A549 (cell line): ENCODE measurements around the gene BTAF1. TPM values are rescaled to one million over a fixed set of nuclear protein-coding genes. Genes with fewer than 3 reads are reported as not detected.
A peak's percentile ranks its signal among the peaks of the same experiment; 100 is the strongest.

Source experiments
- ATAC-seq, 2 experiments: fragments of 200-7000 bp in 1 of 2; fragments of >200 bp in 1 of 2; cut with Nextera tagmentation in 1 of 2; cut with Tn5 transposase in 1 of 2; 3 replicates each; pipeline versions ENCODE4 v1.8.0 to v1.9.1; 2018 to 2020; ENCODE audit warnings: mild to moderate bottlenecking in 1 of 2, moderate library complexity in 1 of 2
- CTCF ChIA-PET: fragments of 300-600 bp; sonication (Branson Sonifier 250); formaldehyde crosslinking; extraction: SDS; loops from one replicate; lab custom pipeline; 2021; ENCODE audit warnings: antibody characterized with exemption, inconsistent platforms; lab: Yijun Ruan, JAX
- POLR2A ChIA-PET: fragments of 350-600 bp; formaldehyde crosslinking; extraction: SDS; loops from one replicate; lab custom pipeline; 2021; ENCODE audit warnings: antibody characterized with exemption, inconsistent platforms; lab: Yijun Ruan, JAX
- DNase-seq, 2 experiments: peaks; one replicate each; pipeline versions ENCODE4 v3.0.0 to v3.0.0-alpha.2; 2011 to 2016; ENCODE audit warnings: low read depth in 1 of 2, low spot score in 1 of 2
- FAIRE-seq: peaks from 2 replicates; lab custom pipeline; 2011; peaks lifted over from hg19 to GRCh38; lab: Jason Lieb, UNC
- H3K27ac ChIP-seq, 2 experiments: fragments of >200 bp; sonication (Bioruptor Twin); formaldehyde crosslinking; 3 replicates each; pipeline ENCODE4 v1.5.1; 2016 to 2017
- H3K4me1 ChIP-seq: fragments of >200 bp; sonication (Bioruptor Twin); formaldehyde crosslinking; 3 replicates; pipeline ENCODE4 v1.6.1; 2016
- H3K4me2 ChIP-seq: fragments of >200 bp; sonication (Bioruptor Twin); formaldehyde crosslinking; 3 replicates; pipeline ENCODE4 v1.6.1; 2016
- H3K4me3 ChIP-seq: fragments of >200 bp; sonication (Bioruptor Twin); formaldehyde crosslinking; 3 replicates; pipeline ENCODE4 v1.5.1; 2016
- H3K9me3 ChIP-seq: fragments of >200 bp; sonication (Bioruptor Twin); formaldehyde crosslinking; 3 replicates; pipeline ENCODE4 v1.6.1; 2016
- BHLHE40 ChIP-seq: IDR thresholded peaks from 2 replicates; pipeline ENCODE4 v1.6.1; 2012; ENCODE audit warnings: low read depth, low read length, inconsistent platforms
- CBX2 ChIP-seq: fragments of 200-600 bp; sonication (generic); IDR thresholded peaks from 2 replicates; pipeline ENCODE4 v1.6.1; 2016; ENCODE audit warnings: low read depth, mild to moderate bottlenecking, borderline replicate concordance
- CHD2 ChIP-seq: fragments of 150-350 bp; IDR thresholded peaks from 2 replicates; pipeline ENCODE4 v1.6.1; 2014; ENCODE audit warnings: low read length; ENCODE audit not compliant: partially characterized antibody
- CHD4 ChIP-seq: fragments of 200-600 bp; sonication (generic); IDR thresholded peaks from 2 replicates; pipeline ENCODE4 v1.6.1; 2016; ENCODE audit warnings: antibody characterized with exemption, mild to moderate bottlenecking, borderline replicate concordance
- EP300 ChIP-seq, 2 experiments: fragments of >200 bp; sonication (Bioruptor Twin); formaldehyde crosslinking; IDR thresholded peaks; 2 replicates in 1 of 2; 3 replicates in 1 of 2; pipeline ENCODE4 v1.6.1; 2016 to 2017
- FOSL2 ChIP-seq, 2 experiments: fragments of 450-650 bp in 1 of 2; fragments of >200 bp in 1 of 2; sonication (Bioruptor Twin) in 1 of 2; formaldehyde crosslinking; IDR thresholded peaks; 2 replicates each; pipeline versions ENCODE4 v1.5.0 to v1.6.1; 2016 to 2020; ENCODE audit warnings: mild to moderate bottlenecking in 1 of 2, moderate library complexity in 1 of 2
- FOXS1 ChIP-seq: fragments of 250-450 bp; sonication (Bioruptor Pico); IDR thresholded peaks from 2 replicates; pipeline ENCODE4 v1.5.0; 2020; ENCODE audit warnings: mild to moderate bottlenecking, moderate library complexity
- HOXA7 ChIP-seq: fragments of 250-450 bp; sonication (Bioruptor Pico); IDR thresholded peaks from 2 replicates; pipeline ENCODE4 v1.5.0; 2020; ENCODE audit warnings: mild to moderate bottlenecking, moderate library complexity
- HOXB5 ChIP-seq: fragments of 250-450 bp; sonication (Bioruptor Pico); IDR thresholded peaks from 2 replicates; pipeline ENCODE4 v1.5.0; 2020; ENCODE audit warnings: mild to moderate bottlenecking, moderate library complexity
- JUN ChIP-seq, 2 experiments: fragments of >200 bp; sonication (Bioruptor Twin); formaldehyde crosslinking; IDR thresholded peaks; 2 replicates in 1 of 2; 3 replicates in 1 of 2; pipeline ENCODE4 v1.6.1; 2016 to 2017
- JUNB ChIP-seq: fragments of >200 bp; sonication (Bioruptor Twin); formaldehyde crosslinking; IDR thresholded peaks from 2 replicates; pipeline ENCODE4 v1.6.1; 2016
- KDM1A ChIP-seq: fragments of 200-600 bp; sonication (generic); IDR thresholded peaks from 2 replicates; pipeline ENCODE4 v1.6.1; 2016; ENCODE audit warnings: low read depth, mild to moderate bottlenecking
- MAZ ChIP-seq: fragments of 150-350 bp; IDR thresholded peaks from 2 replicates; pipeline ENCODE4 v1.6.1; 2014; ENCODE audit warnings: antibody characterized with exemption, low read depth, low read length, borderline replicate concordance
- NFE2L2 ChIP-seq: fragments of 150-350 bp; conservative IDR thresholded peaks from 2 replicates; pipeline ENCODE4 v1.6.1; 2014; ENCODE audit warnings: low read length
- NPAS2 ChIP-seq: fragments of 250-450 bp; sonication (Bioruptor Pico); IDR thresholded peaks from 2 replicates; pipeline ENCODE4 v1.8.0; 2022; ENCODE audit warnings: mild to moderate bottlenecking, moderate library complexity, borderline replicate concordance
- POLR2A ChIP-seq: IDR thresholded peaks from 2 replicates; pipeline ENCODE4 v1.6.1; 2012; ENCODE audit warnings: mild to moderate bottlenecking, low read length
- POLR2AphosphoS2 ChIP-seq: conservative IDR thresholded peaks from 2 replicates; pipeline ENCODE4 v1.6.1; 2012; ENCODE audit warnings: low read length, improper control_type of control experiment, inconsistent platforms
- RARB ChIP-seq: fragments of 250-450 bp; sonication (Bioruptor Pico); IDR thresholded peaks from 2 replicates; pipeline ENCODE4 v1.8.0; 2021; ENCODE audit warnings: mild to moderate bottlenecking, moderate library complexity
- RCOR1 ChIP-seq: fragments of 150-350 bp; IDR thresholded peaks from 2 replicates; pipeline ENCODE4 v1.6.1; 2014; ENCODE audit warnings: antibody characterized with exemption, low read length, low read depth
- REST ChIP-seq: fragments of 200-600 bp; sonication (generic); IDR thresholded peaks from 2 replicates; pipeline ENCODE4 v1.6.1; 2016; ENCODE audit warnings: antibody characterized with exemption, mild to moderate bottlenecking, moderate library complexity
- RFX5 ChIP-seq: fragments of 450-650 bp; IDR thresholded peaks from 2 replicates; pipeline ENCODE4 v1.7.1; 2014; ENCODE audit warnings: antibody characterized with exemption, mild to moderate bottlenecking, moderate library complexity
- SMC3 ChIP-seq: fragments of >200 bp; sonication (Bioruptor Twin); formaldehyde crosslinking; IDR thresholded peaks from 3 replicates; pipeline ENCODE4 v1.6.1; 2018; ENCODE audit warnings: inconsistent platforms
- SREBF2 ChIP-seq: fragments of 450-650 bp; IDR thresholded peaks from 2 replicates; pipeline ENCODE4 v1.6.1; 2014; ENCODE audit warnings: mild to moderate bottlenecking, moderate library complexity
- ZNF302 ChIP-seq: fragments of 250-450 bp; sonication (Bioruptor Pico); IDR thresholded peaks from 2 replicates; pipeline ENCODE4 v1.9.0; 2021; ENCODE audit warnings: inconsistent platforms, mild to moderate bottlenecking, moderate library complexity
- WGBS: methylation state at CpG from one replicate; pipeline ENCODE4 v1.1.6; 2017; ENCODE audit errors: missing lambda C conversion rate; 5-methylcytosine and 5-hydroxymethylcytosine counted together
- polyA plus RNA-seq, 4 experiments: library from polyadenylated mRNA; depleted of rRNA in 3 of 4; stranded (reverse); fragments of >200 nt; fragmentation: RNase III in 1 of 4; extraction: RNeasy Plus Mini Kit Qiagen cat#74134 plus additional on column Dnase treatment in 1 of 4; gene quantifications; 2 replicates in 3 of 4; 3 replicates in 1 of 4; pipeline ENCODE4 v1.2.3, GENCODE V29; 2011 to 2017

The BTAF1 gene
- polyA plus RNA-seq, 2 of the 4 experiments (the other 2 are of a cell fraction) = 16.7 to 54.7 TPM

GRCh38 chr10:91875156-91875555 is 48.4 kb upstream of the BTAF1 start:
- POLR2A ChIA-PET = no interaction called here
- WGBS = 97% methylated on average over 2 of the region's 2 CpGs
- DNase-seq = no peak
- CTCF ChIA-PET = no interaction called here
- FAIRE-seq = no peak
- Histone ChIP-seq H3K4me1 (no peaks in the 10 kb centered on the region), H3K4me2 (no peak overlapping the region), H3K4me3 (no peak overlapping the region), H3K27ac (no peak overlapping the region), H3K9me3 (no peaks in the 10 kb centered on the region)
- TF ChIP-seq JUN (IDR thresholded peaks at IDR 0.05) (no peak), RCOR1 (no peak), FOXS1 (no peak)
- no peak for ATAC-seq

GRCh38 chr10:91875779-91876178 is 47.8 kb upstream of the BTAF1 start:
- no peaks in the 10 kb centered on the region for H3K4me1 ChIP-seq
- no peak for TF ChIP-seq FOSL2 (IDR thresholded peaks at IDR 0.05)
- TF ChIP-seq FOSL2 (CRISPR knock-in tag; IDR thresholded peaks at IDR 0.05) = no peak
- no peak for TF ChIP-seq REST
- TF ChIP-seq POLR2A = no peak
- TF ChIP-seq BHLHE40 = no peak
- no peak for TF ChIP-seq SREBF2
- TF ChIP-seq FOXS1 = no peak
- TF ChIP-seq POLR2AphosphoS2 = no peak
- TF ChIP-seq ZNF302 (CRISPR knock-in tag) = no peak
- TF ChIP-seq RFX5 = no peak
- TF ChIP-seq, all 56 proteins: peak for 0
- Histone ChIP-seq H3K4me2 (no peak overlapping the region), H3K4me3 (no peak overlapping the region), H3K27ac (no peak overlapping the region), H3K9me3 (no peaks in the 10 kb centered on the region)
- ChIA-PET CTCF (no interaction called here), POLR2A (no interaction called here)
- DNase-seq = no peak
- no peak for FAIRE-seq
- WGBS = 92% methylated on average over 1 of the region's 1 CpG
- no peak for ATAC-seq

- Histone ChIP-seq H3K27ac (no peak overlapping the region), H3K9me3 (no peaks in the 10 kb centered on the region), H3K4me3 (no peak overlapping the region), H3K4me2 (no peak overlapping the region), H3K4me1 (no peaks in the 10 kb centered on the region)
- ATAC-seq (peak in 1 of 2 experiments; percentile 20; a peak in 2 of 6 replicates), DNase-seq (no peak), FAIRE-seq (no peak)
- ChIA-PET CTCF (interaction anchor here (1.2 kb wide), 1 partner anchor 10 kb away, joined by 3 read pairs; no protein-coding TSS in a partner anchor), POLR2A (no interaction called here)
- TF ChIP-seq RCOR1 = no peak
- no peak for TF ChIP-seq RARB
- WGBS = 59% methylated on average over 7 of the region's 7 CpGs
Measured at GRCh38 chr10:91879515-91880170, 43.9 kb upstream of the BTAF1 start.

- Histone ChIP-seq H3K4me1 (no peaks in the 10 kb centered on the region), H3K4me2 (no peak overlapping the region), H3K4me3 (no peak overlapping the region), H3K27ac (no peak overlapping the region), H3K9me3 (no peaks in the 10 kb centered on the region)
- 32% methylated on average over 3 of the region's 3 CpGs for WGBS
- peak; percentile 72 to 77; a peak in 5 of 6 replicates for ATAC-seq
- FAIRE-seq = no peak
- DNase-seq = peak in 1 of 2 experiments; percentile 29
- ChIA-PET CTCF (interaction anchor here (1.2 kb wide), 1 partner anchor 9 kb away, joined by 3 read pairs; no protein-coding TSS in a partner anchor), POLR2A (no interaction called here)
- TF ChIP-seq HOXA7 (CRISPR knock-in tag) (no peak), KDM1A (no peak), CHD2 (no peak), NPAS2 (CRISPR knock-in tag) (no peak), EP300 (IDR thresholded peaks at IDR 0.05) (no peak), REST (no peak), NFE2L2 (no peak), MAZ (no peak), SMC3 (no peak), CBX2 (no peak), POLR2A (no peak), JUNB (no peak), CHD4 (no peak), RCOR1 (no peak), HOXB5 (CRISPR knock-in tag) (no peak)
Measured at GRCh38 chr10:91880310-91880709, 43.3 kb upstream of the BTAF1 start.
